ENCODE results near the gene CCDC9B.

Gene CCDC9B

GRCh38 chr15:40381818-40382529 is 41.2 kb upstream of the CCDC9B start:
- DNase-seq (ENCODE audit: low read depth) = no peak
- TF ChIP-seq CTCF (conservative IDR thresholded peaks at IDR 0.05; ENCODE audit: low read depth, low read length) = no peak
- no peak overlapping the region for H3K4me3 ChIP-seq (ENCODE audit: low read length)

GRCh38 chr15:40380636-40381035 is 39.9 kb upstream of the CCDC9B start:
- DNase-seq (ENCODE audit: low read depth) = no peak
- no peak overlapping the region for H3K4me3 ChIP-seq (ENCODE audit: low read length)
- TF ChIP-seq CTCF (conservative IDR thresholded peaks at IDR 0.05; ENCODE audit: low read depth, low read length) = no peak

GRCh38 chr15:40379853-40380252 is 39.1 kb upstream of the CCDC9B start:
- peak; percentile 83 for DNase-seq (ENCODE audit: low read depth)
- no peak for TF ChIP-seq CTCF (conservative IDR thresholded peaks at IDR 0.05; ENCODE audit: low read depth, low read length)

GRCh38 chr15:40379374-40379773 is 38.6 kb upstream of the CCDC9B start:
- no peak for TF ChIP-seq CTCF (conservative IDR thresholded peaks at IDR 0.05; ENCODE audit: low read depth, low read length)
- H3K4me3 ChIP-seq (ENCODE audit: low read length) = no peak overlapping the region
- no peak for DNase-seq (ENCODE audit: low read depth)

More at GRCh38 chr15:40379853-40380252, 39.1 kb upstream of the CCDC9B start:
- no peak overlapping the region for H3K4me3 ChIP-seq (ENCODE audit: low read length)

GRCh38 chr15:40377606-40378005 is 36.9 kb upstream of the CCDC9B start:
- DNase-seq (ENCODE audit: low read depth) = no peak
- no peak for TF ChIP-seq CTCF (conservative IDR thresholded peaks at IDR 0.05; ENCODE audit: low read depth, low read length)
- no peak overlapping the region for H3K4me3 ChIP-seq (ENCODE audit: low read length)

- DNase-seq (ENCODE audit: low read depth) = no peak
- no peak overlapping the region for H3K4me3 ChIP-seq (ENCODE audit: low read length)
- TF ChIP-seq CTCF (conservative IDR thresholded peaks at IDR 0.05; ENCODE audit: low read depth, low read length) = no peak
These were observed 32.2 kb upstream of the CCDC9B start for GRCh38 chr15:40372981-40373380.

- DNase-seq (ENCODE audit: low read depth) = no peak
- no peak overlapping the region for H3K4me3 ChIP-seq (ENCODE audit: low read length)
- no peak for TF ChIP-seq CTCF (conservative IDR thresholded peaks at IDR 0.05; ENCODE audit: low read depth, low read length)
These were observed 29.2 kb upstream of the CCDC9B start for GRCh38 chr15:40369971-40370370.
